Karpas-422 (cell line): Measurements from ENCODE around the gene CHAF1B. TPM values are rescaled to one million over a fixed set of nuclear protein-coding genes. Genes with fewer than 3 reads are reported as not detected.

ENCODE experiments used
- DNase-seq: peaks from one replicate; pipeline ENCODE4 v3.0.0-alpha.2; 2015
- H2AFZ ChIP-seq: fragments of 200-600 bp; sonication (generic); 2 replicates; pipeline ENCODE4 v1.6.1; 2014; ENCODE audit warnings: antibody characterized with exemption, low read length, mixed read lengths
- H3K27ac ChIP-seq: fragments of 200-600 bp; sonication (generic); 2 replicates; pipeline ENCODE4 v1.5.1; 2014; ENCODE audit warnings: mild to moderate bottlenecking, low read length, moderate library complexity
- H3K27me3 ChIP-seq: fragments of 200-600 bp; sonication (generic); 2 replicates; pipeline ENCODE4 v1.6.1; 2014; ENCODE audit warnings: low read length, mixed read lengths
- H3K36me3 ChIP-seq: fragments of 200-600 bp; sonication (generic); 2 replicates; pipeline ENCODE4 v1.6.1; 2014; ENCODE audit warnings: low read length, mixed read lengths; ENCODE audit not compliant: insufficient read depth
- H3K4me1 ChIP-seq: fragments of 200-600 bp; sonication (generic); 2 replicates; pipeline ENCODE4 v1.6.1; 2014; ENCODE audit warnings: mild to moderate bottlenecking, low read length, mixed read lengths
- H3K4me2 ChIP-seq: fragments of 200-600 bp; sonication (generic); 2 replicates; pipeline ENCODE4 v1.6.1; 2014; ENCODE audit warnings: low read length, low read depth, mild to moderate bottlenecking; ENCODE audit not compliant: poor library complexity, severe bottlenecking
- H3K4me3 ChIP-seq: fragments of 200-600 bp; sonication (generic); 2 replicates; pipeline ENCODE4 v1.5.1; 2014; ENCODE audit warnings: mild to moderate bottlenecking, antibody characterized with exemption, low read length, mixed read lengths
- H3K79me2 ChIP-seq: fragments of 200-600 bp; sonication (generic); 2 replicates; pipeline ENCODE4 v1.6.1; 2014; ENCODE audit warnings: mild to moderate bottlenecking, low read length, mixed read lengths
- H3K9ac ChIP-seq: fragments of 200-600 bp; sonication (generic); 2 replicates; pipeline ENCODE4 v1.6.0; 2014; ENCODE audit warnings: low read length
- H3K9me2 ChIP-seq: fragments of 200-600 bp; sonication (generic), shearing (Covaris generic); replicated peaks from 2 replicates; pipeline ENCODE4 v1.6.0; 2014; ENCODE audit warnings: mild to moderate bottlenecking, low read length, moderate library complexity; ENCODE audit not compliant: insufficient read depth
- H3K9me3 ChIP-seq: fragments of 300-700, 200-600 bp; sonication (generic); 2 replicates; pipeline ENCODE4 v1.6.1; 2014; ENCODE audit warnings: low read length, mixed read lengths
- H4K20me1 ChIP-seq: fragments of 200-600 bp; sonication (generic); 2 replicates; pipeline ENCODE4 v1.6.1; 2014; ENCODE audit warnings: mild to moderate bottlenecking, antibody characterized with exemption, low read length, low read depth; ENCODE audit not compliant: insufficient read depth
- total RNA-seq: library from RNA; depleted of rRNA; stranded (reverse); fragments of >200 nt; shearing (Covaris generic); gene quantifications from 2 replicates; pipeline ENCODE4 v1.2.3, GENCODE V29; 2014; ENCODE audit warnings: low replicate concordance

Gene CHAF1B
- total RNA-seq, 1 experiment from 2014 or later: 5.6 TPM

- Histone ChIP-seq H3K27me3 (no peaks in the 10 kb centered on the region), H3K27ac (no peak overlapping the region), H4K20me1 (no peaks in the 10 kb centered on the region), H2AFZ (no peak overlapping the region), H3K4me3 (no peak overlapping the region), H3K79me2 (no peaks in the 10 kb centered on the region), H3K9ac (no peak overlapping the region), H3K4me2 (no peak overlapping the region), H3K9me2 (no peaks in the 10 kb centered on the region), H3K9me3 (no peaks in the 10 kb centered on the region), H3K36me3 (no peaks in the 10 kb centered on the region), H3K4me1 (no peaks in the 10 kb centered on the region)
- no peak for DNase-seq
Measured at GRCh38 chr21:36425286-36425685, 40.1 kb downstream of the CHAF1B start.

- no peak overlapping the region for H2AFZ ChIP-seq
- H3K4me1 ChIP-seq: no peaks in the 10 kb centered on the region
- H3K9me3 ChIP-seq: no peaks in the 10 kb centered on the region
- H3K9me2 ChIP-seq: no peaks in the 10 kb centered on the region
- H3K27me3 ChIP-seq: 0 out of 2 replicates have a peak, but pooled peaks cover under 1% of the 10 kb centered on the region
- DNase-seq: no peak
- no peak overlapping the region for H3K4me2 ChIP-seq
- no peak overlapping the region for H3K27ac ChIP-seq
- H3K79me2 ChIP-seq: no peaks in the 10 kb centered on the region
- no peaks in the 10 kb centered on the region for H4K20me1 ChIP-seq
- H3K4me3 ChIP-seq: no peak overlapping the region
- H3K36me3 ChIP-seq: no peaks in the 10 kb centered on the region
- H3K9ac ChIP-seq: no peak overlapping the region
Measured at GRCh38 chr21:36427502-36427901, 42.3 kb downstream of the CHAF1B start.

- H3K4me2 ChIP-seq: no peak overlapping the region
- H3K36me3 ChIP-seq: no peaks in the 10 kb centered on the region
- no peaks in the 10 kb centered on the region for H4K20me1 ChIP-seq
- no peak overlapping the region for H3K4me3 ChIP-seq
- H3K9me3 ChIP-seq: no peaks in the 10 kb centered on the region
- H3K9me2 ChIP-seq: no peaks in the 10 kb centered on the region
- no peaks in the 10 kb centered on the region for H3K4me1 ChIP-seq
- 0 out of 2 replicates have a peak, but pooled peaks cover 3% of the 10 kb centered on the region for H3K27me3 ChIP-seq
- DNase-seq: no peak
- no peaks in the 10 kb centered on the region for H3K79me2 ChIP-seq
- H2AFZ ChIP-seq: no peak overlapping the region
- H3K27ac ChIP-seq: no peak overlapping the region
- H3K9ac ChIP-seq: no peak overlapping the region
Measured at GRCh38 chr21:36428761-36429432, 43.7 kb downstream of the CHAF1B start.

- no peaks in the 10 kb centered on the region for H3K9me3 ChIP-seq
- no peak overlapping the region for H3K9ac ChIP-seq
- no peaks in the 10 kb centered on the region for H3K4me1 ChIP-seq
- H3K9me2 ChIP-seq: no peaks in the 10 kb centered on the region
- H3K4me3 ChIP-seq: no peak overlapping the region
- H3K36me3 ChIP-seq: no peaks in the 10 kb centered on the region
- no peak overlapping the region for H3K27ac ChIP-seq
- no peaks in the 10 kb centered on the region for H4K20me1 ChIP-seq
- 0 out of 2 replicates have a peak, but pooled peaks cover 3% of the 10 kb centered on the region for H3K27me3 ChIP-seq
- DNase-seq: no peak
- H3K4me2 ChIP-seq: no peak overlapping the region
- no peaks in the 10 kb centered on the region for H3K79me2 ChIP-seq
- H2AFZ ChIP-seq: no peak overlapping the region
Measured at GRCh38 chr21:36429947-36430546, 44.9 kb downstream of the CHAF1B start.

GRCh38 chr21:36430841-36431240 lies 45.6 kb downstream of the CHAF1B start:
- Histone ChIP-seq H3K79me2 (no peaks in the 10 kb centered on the region), H3K27ac (no peak overlapping the region), H3K4me3 (no peak overlapping the region), H3K9me2 (no peaks in the 10 kb centered on the region), H3K9me3 (no peaks in the 10 kb centered on the region), H4K20me1 (no peaks in the 10 kb centered on the region), H3K9ac (no peak overlapping the region), H3K27me3 (0 out of 2 replicates have a peak, but pooled peaks cover 3% of the 10 kb centered on the region), H3K4me2 (no peak overlapping the region), H3K36me3 (no peaks in the 10 kb centered on the region), H2AFZ (no peak overlapping the region), H3K4me1 (no peaks in the 10 kb centered on the region)
- no peak for DNase-seq

- Histone ChIP-seq H3K9me2 (no peaks in the 10 kb centered on the region), H3K4me1 (no peaks in the 10 kb centered on the region), H4K20me1 (no peaks in the 10 kb centered on the region), H3K27me3 (0 out of 2 replicates have a peak, but pooled peaks cover 3% of the 10 kb centered on the region), H3K4me3 (no peak overlapping the region), H3K27ac (no peak overlapping the region), H3K9ac (no peak overlapping the region), H2AFZ (no peak overlapping the region), H3K9me3 (no peaks in the 10 kb centered on the region), H3K36me3 (no peaks in the 10 kb centered on the region), H3K79me2 (no peaks in the 10 kb centered on the region), H3K4me2 (no peak overlapping the region)
- DNase-seq: no peak
Measured at GRCh38 chr21:36431252-36431651, 46.1 kb downstream of the CHAF1B start.

GRCh38 chr21:36433059-36433709 lies 48.0 kb downstream of the CHAF1B start:
- H3K4me2 ChIP-seq: no peak overlapping the region
- no peaks in the 10 kb centered on the region for H3K79me2 ChIP-seq
- H3K4me1 ChIP-seq: no peaks in the 10 kb centered on the region
- no peak overlapping the region for H3K9ac ChIP-seq
- DNase-seq: no peak
- no peaks in the 10 kb centered on the region for H4K20me1 ChIP-seq
- no peaks in the 10 kb centered on the region for H3K9me2 ChIP-seq
- no peak overlapping the region for H2AFZ ChIP-seq
- no peaks in the 10 kb centered on the region for H3K9me3 ChIP-seq
- H3K27ac ChIP-seq: no peak overlapping the region
- no peak overlapping the region for H3K4me3 ChIP-seq
- H3K36me3 ChIP-seq: no peaks in the 10 kb centered on the region
- H3K27me3 ChIP-seq: 0 out of 2 replicates have a peak, but pooled peaks cover 3% of the 10 kb centered on the region

GRCh38 chr21:36434144-36434543 lies 49.0 kb downstream of the CHAF1B start:
- Histone ChIP-seq H3K9me3 (no peaks in the 10 kb centered on the region), H3K4me2 (no peak overlapping the region), H3K9ac (no peak overlapping the region), H3K4me1 (no peaks in the 10 kb centered on the region), H3K27me3 (0 out of 2 replicates have a peak, but pooled peaks cover 3% of the 10 kb centered on the region), H3K9me2 (no peaks in the 10 kb centered on the region), H3K4me3 (no peak overlapping the region), H3K79me2 (no peaks in the 10 kb centered on the region), H3K27ac (no peak overlapping the region), H3K36me3 (no peaks in the 10 kb centered on the region), H4K20me1 (no peaks in the 10 kb centered on the region), H2AFZ (no peak overlapping the region)
- no peak for DNase-seq
